DND-41 (cell line): ENCODE measurements around the gene DNMBP.

Experiments
- CTCF ChIP-seq: IDR thresholded peaks from 2 replicates; pipeline ENCODE4 v1.5.1; 2012; ENCODE audit warnings: borderline replicate concordance, low read length, moderate library complexity, mild to moderate bottlenecking; ENCODE audit not compliant: poor library complexity, severe bottlenecking; ENCODE audit errors: extremely low read depth
- EZH2 ChIP-seq: IDR thresholded peaks from 3 replicates; pipeline ENCODE4 v1.6.1; 2012; ENCODE audit warnings: borderline replicate concordance, low read depth, mild to moderate bottlenecking, moderate library complexity, low read length, inconsistent platforms; ENCODE audit not compliant: severe bottlenecking

GRCh38 chr10:99850767-99851340 is 158.9 kb downstream of the DNMBP start:
- no peak for TF ChIP-seq CTCF
- TF ChIP-seq EZH2 = no peak
